ENCODE results near the gene MAGI2. TPM values are rescaled to one million over a fixed set of nuclear protein-coding genes. Genes with fewer than 3 reads are reported as not detected.

Gene MAGI2
- total RNA-seq, 1 donor from 2014 or later: 0.05 TPM

GRCh38 chr7:78835897-78836296 is 617.6 kb downstream of the MAGI2 start:
- intact Hi-C loops (cut with micrococcal nuclease): no loop called here

- intact Hi-C loops (cut with micrococcal nuclease): loop anchor here (10.0 kb wide), 1 partner anchor 46 kb away; no protein-coding TSS in a partner anchor
Observed at GRCh38 chr7:78828317-78828716, 625.1 kb downstream of the MAGI2 start.

GRCh38 chr7:78803501-78804127 is 649.9 kb downstream of the MAGI2 start:
- intact Hi-C loops (cut with micrococcal nuclease): no loop called here

- intact Hi-C loops (cut with micrococcal nuclease): no loop called here
Observed at GRCh38 chr7:78794101-78794500, 659.4 kb downstream of the MAGI2 start.

- intact Hi-C loops (cut with micrococcal nuclease): no loop called here
Observed at GRCh38 chr7:78792624-78793023, 660.8 kb downstream of the MAGI2 start.

- intact Hi-C loops (cut with micrococcal nuclease): no loop called here
Observed at GRCh38 chr7:78792006-78792405, 661.5 kb downstream of the MAGI2 start.

GRCh38 chr7:78788464-78788863 is 665.0 kb downstream of the MAGI2 start:
- intact Hi-C loops (cut with micrococcal nuclease): no loop called here

- intact Hi-C loops (cut with micrococcal nuclease): no loop called here
Observed at GRCh38 chr7:78787854-78788253, 665.6 kb downstream of the MAGI2 start.

- intact Hi-C loops (cut with micrococcal nuclease): no loop called here
Observed at GRCh38 chr7:78786055-78786454, 667.4 kb downstream of the MAGI2 start.

GRCh38 chr7:78783179-78783962 is 670.1 kb downstream of the MAGI2 start:
- intact Hi-C loops (cut with micrococcal nuclease): no loop called here

- intact Hi-C loops (cut with micrococcal nuclease): no loop called here
Observed at GRCh38 chr7:78780560-78780959, 672.9 kb downstream of the MAGI2 start.

- intact Hi-C loops (cut with micrococcal nuclease): no loop called here
Observed at GRCh38 chr7:78779788-78780187, 673.7 kb downstream of the MAGI2 start.

- intact Hi-C loops (cut with micrococcal nuclease): no loop called here
Observed at GRCh38 chr7:78777829-78778228, 675.6 kb downstream of the MAGI2 start.

GRCh38 chr7:78770422-78771410 is 682.8 kb downstream of the MAGI2 start:
- intact Hi-C loops (cut with micrococcal nuclease): no loop called here

- intact Hi-C loops (cut with micrococcal nuclease): no loop called here
Observed at GRCh38 chr7:78769481-78770101, 683.9 kb downstream of the MAGI2 start.

- intact Hi-C loops (cut with micrococcal nuclease): no loop called here
Observed at GRCh38 chr7:78768859-78769258, 684.6 kb downstream of the MAGI2 start.

GRCh38 chr7:78765943-78766729 is 687.3 kb downstream of the MAGI2 start:
- intact Hi-C loops (cut with micrococcal nuclease): no loop called here

- intact Hi-C loops (cut with micrococcal nuclease): no loop called here
Observed at GRCh38 chr7:78764571-78764970, 688.9 kb downstream of the MAGI2 start.

- intact Hi-C loops (cut with micrococcal nuclease): no loop called here
Observed at GRCh38 chr7:78762625-78763024, 690.8 kb downstream of the MAGI2 start.

GRCh38 chr7:78760620-78761355 is 692.7 kb downstream of the MAGI2 start:
- intact Hi-C loops (cut with micrococcal nuclease): no loop called here
